Adipocyte (in vitro differentiated cells): ENCODE data around the gene STRADB.
"Not testable (repeated sequence)": the region's sequence is repeated elsewhere in the genome, so short reads cannot be mapped to it uniquely, and the experiment has no call there.

ENCODE experiments used
- DNase-seq: peaks from one replicate; pipeline ENCODE4 v3.0.0-alpha.2; 2015; ENCODE audit warnings: low read depth
- H3K27me3 ChIP-seq: replicated peaks from 2 replicates; pipeline ENCODE4 v1.7.0; 2013; ENCODE audit warnings: mild to moderate bottlenecking, low read length, moderate library complexity; ENCODE audit not compliant: control insufficient read depth, insufficient read depth
- H3K36me3 ChIP-seq: 2 replicates; pipeline ENCODE4 v1.7.0; 2013; ENCODE audit warnings: low read length, mild to moderate bottlenecking, moderate library complexity; ENCODE audit not compliant: control insufficient read depth, insufficient read depth, severe bottlenecking
- H3K4me1 ChIP-seq: 2 replicates; pipeline ENCODE4 v1.7.0; 2013; ENCODE audit warnings: mild to moderate bottlenecking, low read length, moderate library complexity; ENCODE audit not compliant: control insufficient read depth, insufficient read depth
- H3K4me3 ChIP-seq: 2 replicates; pipeline ENCODE4 v1.7.0; 2013; ENCODE audit warnings: mild to moderate bottlenecking, low read length, moderate library complexity
- H3K9ac ChIP-seq: 2 replicates; pipeline ENCODE4 v1.7.0; 2013; ENCODE audit warnings: mild to moderate bottlenecking, low read length, moderate library complexity
- H3K9me3 ChIP-seq: 2 replicates; pipeline ENCODE4 v1.7.0; 2013; ENCODE audit warnings: mild to moderate bottlenecking, low read length, moderate library complexity; ENCODE audit not compliant: control insufficient read depth

STRADB gene

DNA sequence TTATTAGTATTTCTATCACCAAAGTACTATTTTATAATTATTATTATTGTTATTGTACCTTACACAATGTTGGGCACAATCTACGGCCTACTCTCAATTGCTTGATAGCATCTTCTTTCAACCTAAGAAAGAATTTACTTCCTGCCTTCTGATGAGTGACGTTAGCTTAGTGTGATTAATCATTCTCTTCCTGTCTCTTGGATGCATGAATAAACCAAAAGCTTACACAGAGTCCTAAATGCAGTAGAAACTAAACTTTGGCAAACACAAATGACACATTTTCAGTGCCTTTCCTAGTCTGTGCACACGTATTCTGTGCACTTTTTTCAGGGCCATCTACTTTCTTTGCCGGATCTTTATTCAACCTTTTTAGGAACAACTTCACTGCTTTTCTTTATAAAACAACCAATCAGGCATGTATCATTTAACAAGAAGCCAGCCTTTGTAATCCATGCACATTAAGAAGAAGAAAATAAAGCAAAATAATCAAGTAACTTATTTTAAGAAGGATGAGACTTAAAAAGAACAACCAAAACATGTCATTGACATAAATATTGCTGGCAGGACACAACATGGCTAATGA is 19.4 kb upstream of the STRADB start:
- peak; percentile 60 for DNase-seq
- H3K27me3 ChIP-seq: no peaks in the 10 kb centered on the region
- H3K4me1 ChIP-seq: peaks cover 25% of the 10 kb centered on the region
- H3K9ac ChIP-seq: peak overlapping the region; percentile 48
- no peaks in the 10 kb centered on the region for H3K9me3 ChIP-seq
- peak overlapping the region; percentile 50 for H3K4me3 ChIP-seq
- no peaks in the 10 kb centered on the region for H3K36me3 ChIP-seq

DNA sequence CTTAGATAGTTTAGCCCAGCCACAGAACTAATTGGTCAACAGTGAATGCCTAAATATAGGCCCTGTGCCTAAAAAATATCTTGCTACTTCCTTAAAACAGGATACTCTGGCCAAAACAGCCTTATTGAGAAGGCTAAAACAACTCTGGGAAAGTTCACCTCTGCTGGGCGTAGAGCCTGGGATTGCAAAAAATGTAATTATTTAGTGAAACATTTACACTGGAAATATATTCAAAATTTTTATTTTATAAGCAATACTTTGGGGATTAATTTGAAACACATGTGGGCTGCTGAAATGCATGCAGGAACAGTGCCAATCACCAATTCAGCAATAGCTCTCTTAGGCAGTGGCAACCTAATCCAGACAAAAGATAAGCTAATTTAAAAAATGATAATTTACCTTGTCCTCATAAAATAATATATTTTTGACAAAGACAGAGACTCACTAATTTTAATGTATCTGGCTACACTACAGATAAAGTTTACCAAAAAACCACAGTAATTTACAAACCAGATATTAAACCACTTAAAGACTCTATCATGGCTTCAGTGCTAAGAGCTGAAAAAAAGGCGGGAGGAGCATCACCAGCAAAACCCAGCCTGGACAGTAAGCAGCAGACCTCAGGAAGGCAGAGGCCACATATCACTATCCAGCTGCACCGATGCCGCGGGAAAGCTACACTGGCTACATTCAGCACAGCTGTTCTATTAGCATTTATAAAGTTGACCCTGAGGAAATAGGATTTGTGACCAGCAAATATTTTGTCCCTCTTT is 18.7 kb upstream of the STRADB start:
- DNase-seq: peak; percentile 77
- H3K4me1 ChIP-seq: peaks cover 25% of the 10 kb centered on the region
- no peaks in the 10 kb centered on the region for H3K9me3 ChIP-seq
- peak overlapping the region; percentile 57 for H3K9ac ChIP-seq
- H3K27me3 ChIP-seq: no peaks in the 10 kb centered on the region
- no peaks in the 10 kb centered on the region for H3K36me3 ChIP-seq
- H3K4me3 ChIP-seq: peak overlapping the region; percentile 18

DNA sequence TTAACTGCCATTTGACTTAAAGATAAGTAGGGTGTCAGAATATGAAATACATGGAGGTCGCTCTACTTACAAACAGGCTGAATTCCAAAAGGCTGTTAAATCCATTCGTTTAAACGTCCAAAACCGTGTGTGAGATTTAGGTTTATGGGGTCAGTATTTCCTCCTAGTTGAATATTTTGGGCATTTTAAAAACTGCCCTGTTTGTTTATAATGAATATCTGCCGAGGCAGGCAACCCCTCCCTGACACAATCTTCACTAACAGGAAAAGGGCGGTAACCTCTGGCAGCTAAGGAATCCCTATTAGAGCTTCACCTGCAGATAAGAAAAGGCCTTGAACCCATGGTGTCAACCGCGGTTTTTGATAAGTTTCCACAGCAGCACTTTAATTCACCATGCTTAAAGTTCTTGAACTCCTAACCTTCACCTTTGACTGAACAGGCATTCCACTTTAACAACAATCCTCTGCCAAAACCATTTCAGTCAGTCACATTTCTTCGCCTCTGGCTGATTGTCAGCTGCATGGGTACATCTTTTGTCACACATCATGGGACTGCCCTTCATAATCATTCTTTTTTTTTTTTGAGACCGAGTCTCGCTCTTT is 18.0 kb upstream of the STRADB start:
- no peaks in the 10 kb centered on the region for H3K36me3 ChIP-seq
- DNase-seq: no peak

DNA sequence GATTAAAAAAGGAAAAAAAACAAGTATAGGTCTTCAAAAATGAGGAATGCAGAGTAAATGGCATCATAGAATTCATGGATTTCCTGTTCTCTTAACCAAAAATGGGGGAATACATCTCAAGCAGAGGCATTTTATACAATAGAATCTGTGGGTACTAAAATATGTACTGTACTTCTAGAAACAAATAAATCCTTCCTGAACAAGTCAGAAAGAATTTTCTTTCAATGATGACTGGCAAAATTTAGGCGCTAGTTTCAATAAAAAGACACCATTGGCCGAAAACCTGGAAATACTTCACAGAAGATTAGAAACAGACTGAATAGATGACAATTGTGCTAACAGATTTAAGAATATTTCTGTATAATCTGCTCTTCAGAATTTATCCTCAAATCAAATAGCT is 15.4 kb upstream of the STRADB start:
- Histone ChIP-seq H3K27me3 (no peaks in the 10 kb centered on the region), H3K4me1 (peaks cover 25% of the 10 kb centered on the region), H3K36me3 (no peaks in the 10 kb centered on the region), H3K4me3 (no peak overlapping the region), H3K9me3 (no peaks in the 10 kb centered on the region), H3K9ac (no peak overlapping the region)
- peak; percentile 50 for DNase-seq

More for the DNA sequence above, 18.0 kb upstream of the STRADB start:
- Histone ChIP-seq H3K9ac (peak overlapping the region; percentile 57), H3K4me3 (peak overlapping the region; percentile 18), H3K9me3 (no peaks in the 10 kb centered on the region), H3K4me1 (peaks cover 25% of the 10 kb centered on the region), H3K27me3 (no peaks in the 10 kb centered on the region)

DNA sequence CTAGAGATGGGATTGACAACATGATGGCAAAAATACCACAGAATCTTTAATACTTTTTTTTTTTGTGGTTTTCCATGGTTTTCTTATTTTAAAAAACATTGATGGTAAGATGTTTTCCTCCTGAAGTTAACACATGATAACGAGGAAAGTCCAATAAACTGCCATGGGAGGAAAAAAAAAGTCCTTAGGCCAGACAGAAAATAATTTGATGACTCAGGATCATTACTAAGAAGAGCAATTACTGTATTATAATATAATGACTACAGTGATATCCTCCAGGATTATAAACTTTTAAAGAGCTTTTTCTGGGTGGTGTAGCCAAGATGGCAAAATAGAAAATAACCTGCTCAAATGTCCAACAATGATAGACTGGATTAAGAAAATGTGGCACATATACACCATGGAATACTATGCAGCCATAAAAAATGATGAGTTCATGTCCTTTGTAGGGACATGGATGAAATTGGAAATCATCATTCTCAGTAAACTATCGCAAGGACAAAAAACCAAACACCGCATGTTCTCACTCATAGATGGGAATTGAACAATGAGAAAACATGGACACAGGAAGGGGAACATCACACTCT is 12.1 kb upstream of the STRADB start:
- H3K27me3 ChIP-seq, H3K9ac ChIP-seq, H3K4me1 ChIP-seq, H3K36me3 ChIP-seq, DNase-seq, H3K4me3 ChIP-seq, H3K9me3 ChIP-seq: not testable (repeated sequence)

DNA sequence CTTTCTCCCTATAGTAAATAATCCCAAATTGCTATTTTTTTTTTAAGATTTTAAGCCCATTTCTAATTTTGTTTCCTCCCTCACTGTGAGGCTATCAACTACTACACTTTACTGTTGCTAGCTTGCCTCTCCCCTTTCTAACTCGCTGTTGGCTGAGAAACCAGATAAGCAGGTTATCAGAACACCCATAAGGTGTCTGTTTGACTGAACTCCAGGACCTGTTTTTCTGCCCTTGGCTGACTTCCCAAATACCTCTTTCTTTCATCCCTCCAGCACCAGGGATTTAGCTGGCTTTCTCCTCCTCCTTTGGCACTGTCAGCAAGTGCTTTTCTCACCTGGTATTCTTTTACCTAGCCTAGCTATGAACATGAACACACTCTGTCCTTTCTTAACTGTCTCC is 11.4 kb upstream of the STRADB start:
- Histone ChIP-seq H3K9me3 (no peaks in the 10 kb centered on the region), H3K9ac (no peak overlapping the region), H3K27me3 (no peaks in the 10 kb centered on the region), H3K4me1 (peaks cover 4% of the 10 kb centered on the region), H3K4me3 (no peak overlapping the region), H3K36me3 (no peaks in the 10 kb centered on the region)
- no peak for DNase-seq

DNA sequence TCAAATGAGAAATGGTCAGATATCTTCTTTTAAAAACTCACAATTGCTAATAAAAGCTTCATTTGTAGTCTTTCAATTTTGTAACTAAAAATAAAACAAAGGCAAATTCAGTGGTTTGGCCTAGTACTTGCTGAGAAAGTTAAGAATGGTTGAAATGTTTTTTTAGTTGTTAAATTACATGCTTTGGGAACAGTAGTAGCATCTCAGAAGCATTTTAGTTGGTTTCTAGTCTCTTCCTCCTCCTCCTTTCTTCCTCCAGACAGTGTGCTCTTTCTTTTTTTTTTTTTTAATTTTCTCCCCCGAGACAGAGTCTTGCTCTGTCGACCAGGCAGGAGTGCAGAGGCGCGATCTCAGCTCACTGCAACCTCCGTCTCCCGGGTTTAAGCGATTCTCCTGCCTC is 10.1 kb upstream of the STRADB start:
- H3K4me1 ChIP-seq: peaks cover 6% of the 10 kb centered on the region
- no peak for DNase-seq
- H3K9ac ChIP-seq: no peak overlapping the region
- no peaks in the 10 kb centered on the region for H3K27me3 ChIP-seq
- no peak overlapping the region for H3K4me3 ChIP-seq
- no peaks in the 10 kb centered on the region for H3K36me3 ChIP-seq
- H3K9me3 ChIP-seq: no peaks in the 10 kb centered on the region

DNA sequence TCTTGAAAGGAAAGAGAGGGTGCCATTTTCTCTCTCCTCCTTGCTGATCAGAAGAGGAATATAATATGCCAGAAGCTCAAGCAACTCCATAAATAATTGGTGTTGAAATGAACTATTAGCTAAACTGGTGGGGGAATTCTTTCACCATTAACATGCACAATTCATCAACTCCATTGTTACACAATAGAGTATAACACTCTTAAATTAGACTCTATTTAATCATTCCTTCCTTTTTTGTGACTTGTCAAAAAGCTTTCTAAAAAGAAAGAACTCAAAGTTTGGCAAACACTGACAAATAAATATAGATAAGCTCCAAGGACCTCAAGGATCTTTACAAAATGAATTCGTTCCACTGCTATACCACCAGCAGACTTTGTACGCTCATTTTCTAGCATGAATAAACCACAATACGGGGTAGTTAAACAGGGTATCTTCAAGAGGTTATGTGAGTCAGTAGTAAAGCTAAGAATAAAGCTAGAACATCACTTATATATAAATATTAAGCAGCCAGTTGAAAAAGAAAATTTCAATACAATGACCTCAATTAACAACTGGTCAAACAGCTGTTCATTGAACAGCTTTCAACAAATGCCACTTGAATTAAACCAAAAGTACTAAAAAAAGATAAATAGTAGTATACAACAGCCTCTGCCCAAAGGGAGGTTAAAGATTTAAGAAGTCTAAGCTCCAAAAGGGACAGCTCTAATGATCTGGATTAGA is 6.6 kb upstream of the STRADB start:
- Histone ChIP-seq H3K9ac (no peak overlapping the region), H3K4me1 (peaks cover 9% of the 10 kb centered on the region), H3K9me3 (no peaks in the 10 kb centered on the region), H3K4me3 (no peak overlapping the region), H3K27me3 (no peaks in the 10 kb centered on the region), H3K36me3 (no peaks in the 10 kb centered on the region)
- no peak for DNase-seq

DNA sequence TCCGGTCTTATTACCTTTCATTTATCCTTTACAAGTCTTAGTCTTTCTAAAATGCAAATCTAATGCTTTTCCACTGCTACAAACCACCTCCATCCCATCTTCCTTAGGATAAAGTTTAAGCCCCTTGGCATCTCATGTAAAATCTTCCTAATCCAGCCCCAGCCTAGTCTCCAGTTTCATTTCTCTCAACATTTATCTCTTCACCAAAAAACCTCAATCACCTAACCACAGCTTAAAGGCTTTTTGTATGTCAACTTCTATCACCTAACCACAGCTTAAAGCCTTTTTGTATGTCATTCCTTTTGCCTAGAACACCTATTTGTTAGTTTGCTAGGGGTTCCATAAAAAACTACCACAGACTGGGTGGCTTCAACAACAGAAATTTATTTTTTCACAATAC is 4.5 kb upstream of the STRADB start:
- H3K4me1 ChIP-seq: peaks cover 14% of the 10 kb centered on the region
- no peaks in the 10 kb centered on the region for H3K36me3 ChIP-seq
- no peak for DNase-seq
- H3K4me3 ChIP-seq: no peak overlapping the region
- no peaks in the 10 kb centered on the region for H3K27me3 ChIP-seq
- H3K9ac ChIP-seq: no peak overlapping the region
- H3K9me3 ChIP-seq: no peaks in the 10 kb centered on the region

DNA sequence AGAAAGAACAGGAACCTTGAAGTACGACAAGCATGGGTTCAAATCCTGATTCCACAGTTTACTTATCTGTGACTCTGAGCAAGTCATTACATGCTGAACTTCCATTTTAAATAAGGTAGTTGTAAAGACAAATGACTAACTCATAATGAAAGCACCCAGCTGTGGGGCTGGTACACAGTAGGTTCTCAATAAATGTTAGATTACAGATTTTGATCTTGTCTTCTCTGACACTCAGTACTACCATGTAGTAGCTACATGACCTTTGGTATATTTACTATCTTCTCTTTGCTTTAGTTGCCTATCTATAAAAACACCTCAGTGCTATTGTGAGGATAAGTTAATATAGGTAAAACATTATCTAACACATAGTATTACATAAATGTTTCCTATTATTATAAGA is 3.5 kb upstream of the STRADB start:
- no peak overlapping the region for H3K9ac ChIP-seq
- H3K36me3 ChIP-seq: no peaks in the 10 kb centered on the region
- H3K9me3 ChIP-seq: no peaks in the 10 kb centered on the region
- H3K4me3 ChIP-seq: no peak overlapping the region
- peaks cover 22% of the 10 kb centered on the region for H3K4me1 ChIP-seq
- H3K27me3 ChIP-seq: no peaks in the 10 kb centered on the region
- no peak for DNase-seq

DNA sequence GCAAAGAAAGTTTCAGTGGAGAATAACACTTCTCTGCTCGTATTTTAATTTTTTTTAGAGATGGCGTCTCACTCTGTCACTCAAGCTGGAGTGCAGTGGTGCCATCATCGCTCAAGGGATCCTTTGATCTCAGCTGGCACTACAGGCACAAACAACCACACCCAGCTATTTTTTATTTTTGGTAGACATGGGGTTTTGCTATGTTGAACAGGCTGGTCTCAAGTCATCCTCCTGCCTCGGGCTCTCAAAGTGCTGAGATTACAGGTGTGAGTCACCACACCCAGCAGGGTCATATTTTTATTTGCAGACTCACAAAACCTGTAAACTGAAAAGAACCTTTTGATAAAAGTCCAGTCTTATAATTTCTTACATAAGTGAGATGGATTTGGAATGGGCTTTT is 2.8 kb upstream of the STRADB start:
- Histone ChIP-seq H3K4me3 (no peak overlapping the region), H3K4me1 (peaks cover 28% of the 10 kb centered on the region)

More for the DNA sequence above, 2.8 kb upstream of the STRADB start:
- Histone ChIP-seq H3K9ac (no peak overlapping the region), H3K36me3 (no peaks in the 10 kb centered on the region), H3K27me3 (no peaks in the 10 kb centered on the region), H3K9me3 (no peaks in the 10 kb centered on the region)
- DNase-seq: no peak
